NT2/D1 (cell line): ENCODE data around the gene INAFM2.

Experiments used
- SUZ12 ChIP-seq: IDR thresholded peaks from 2 replicates; pipeline ENCODE4 v1.6.1; 2011; ENCODE audit not compliant: insufficient read length, insufficient read depth; ENCODE audit errors: extremely low read depth
- YY1 ChIP-seq: IDR thresholded peaks from 2 replicates; pipeline ENCODE4 v1.6.1; 2011; ENCODE audit not compliant: insufficient read length, insufficient read depth
- ZNF274 ChIP-seq: IDR thresholded peaks from 2 replicates; pipeline ENCODE4 v1.6.1; 2011; ENCODE audit warnings: mild to moderate bottlenecking, low read depth, low read length

GRCh38 chr15:40303576-40303975 lies 19.9 kb upstream of the INAFM2 start:
- TF ChIP-seq SUZ12 (no peak), ZNF274 (no peak), YY1 (no peak)
